Left lung (tissue), 10 donors: ENCODE results near the gene CAND2. TPM values are rescaled to one million over a fixed set of nuclear protein-coding genes. Genes with fewer than 3 reads are reported as not detected.
"Not testable (repeated sequence)": the region's sequence is repeated elsewhere in the genome, so short reads cannot be mapped to it uniquely, and the experiment has no call there.

ENCODE experiments used
- ATAC-seq: fragments of 200-7000 bp; cut with Tn5 transposase; one replicate; pipeline ENCODE4 v1.9.1; 2020; ENCODE audit warnings: moderate library complexity
- DNase-seq, 4 donors: peaks; one replicate each; pipeline ENCODE4 v3.0.0-alpha.2; 2013 to 2020
- H3K27ac ChIP-seq, 2 donors: fragments of 200-600 bp; sonication (generic) in 1 of 2; one replicate each; pipeline versions ENCODE4 v1.5.0 to v1.8.0; 2020 to 2021
- H3K27me3 ChIP-seq, 2 donors: fragments of 200-600 bp; sonication (generic) in 1 of 2; one replicate each; pipeline versions ENCODE4 v1.5.0 to v1.8.0; 2020 to 2021
- H3K36me3 ChIP-seq, 2 donors: fragments of 200-600 bp; sonication (generic) in 1 of 2; one replicate each; pipeline versions ENCODE4 v1.5.0 to v1.8.0; 2020 to 2021
- H3K4me1 ChIP-seq, 2 donors: fragments of 200-600 bp; one replicate each; pipeline ENCODE4 v1.8.0; 2021
- H3K4me3 ChIP-seq, 2 donors: fragments of 200-600 bp; sonication (generic) in 1 of 2; one replicate each; pipeline versions ENCODE4 v1.5.0 to v1.8.0; 2020 to 2021; ENCODE audit warnings: mild to moderate bottlenecking in 1 of 2
- H3K9me3 ChIP-seq, 2 donors: fragments of 200-600 bp; sonication (generic) in 1 of 2; one replicate each; pipeline versions ENCODE4 v1.5.0 to v1.8.0; 2020 to 2021
- intact Hi-C, 2 donors: fragments of 100-400 bp; cut with DNase I; formaldehyde crosslinking; loops; one replicate each; pipeline versions ENCODE4 v1.11.2 to v1.14.2; 2022
- polyA plus RNA-seq, 6 donors: library from polyadenylated mRNA; unstranded; fragments of 120-200 nt; gene quantifications; one replicate each; pipeline ENCODE4 v1.2.1, GENCODE V29; 2013; ENCODE audit not compliant: insufficient read length in 6 of 6
- total RNA-seq, 2 donors: library from RNA; stranded (reverse); fragmentation: NEBNext Ultra II Directional; extraction: Animal tissue kit (Norgen Biotek cat#: 25700); gene quantifications; one replicate each; pipeline ENCODE4 v1.2.1, GENCODE V29; 2021
- TF ChIP-seq, protein P1 (sequence below), 2 donors: fragments of 200-600 bp; sonication (generic) in 1 of 2; IDR thresholded peaks; one replicate each; pipeline versions ENCODE4 v1.5.0 to v1.8.0; 2021; ENCODE audit warnings: antibody characterized with exemption in 2 of 2
- donor health status: DM: no; HTN: yes; CAD: no.
- donor health status: DM: no; HTN: no; CAD: no.

CAND2 gene
- total and polyA plus RNA-seq, 8 donors, result 3.7 to 8.8 (median 6.8) TPM

DNA sequence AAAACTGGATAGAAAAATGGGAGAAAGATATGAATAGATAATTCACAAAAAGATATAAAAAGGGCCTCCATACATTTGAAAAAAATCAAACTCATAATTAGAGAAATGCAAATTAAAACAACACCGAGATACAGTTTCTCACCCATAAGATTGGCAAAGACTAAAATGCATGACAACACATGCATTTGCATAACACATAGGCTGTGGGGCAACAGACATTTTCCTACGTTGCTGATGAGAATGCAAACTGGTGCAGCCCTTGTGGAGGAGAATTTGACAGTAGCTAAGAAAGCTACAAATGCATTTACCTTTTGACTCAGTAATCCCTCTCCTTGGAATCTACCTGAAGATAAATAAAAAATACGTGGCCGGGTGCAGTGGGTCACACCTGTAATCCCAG is 11.4 kb upstream of the CAND2 start:
- TF ChIP-seq, protein P1, sequence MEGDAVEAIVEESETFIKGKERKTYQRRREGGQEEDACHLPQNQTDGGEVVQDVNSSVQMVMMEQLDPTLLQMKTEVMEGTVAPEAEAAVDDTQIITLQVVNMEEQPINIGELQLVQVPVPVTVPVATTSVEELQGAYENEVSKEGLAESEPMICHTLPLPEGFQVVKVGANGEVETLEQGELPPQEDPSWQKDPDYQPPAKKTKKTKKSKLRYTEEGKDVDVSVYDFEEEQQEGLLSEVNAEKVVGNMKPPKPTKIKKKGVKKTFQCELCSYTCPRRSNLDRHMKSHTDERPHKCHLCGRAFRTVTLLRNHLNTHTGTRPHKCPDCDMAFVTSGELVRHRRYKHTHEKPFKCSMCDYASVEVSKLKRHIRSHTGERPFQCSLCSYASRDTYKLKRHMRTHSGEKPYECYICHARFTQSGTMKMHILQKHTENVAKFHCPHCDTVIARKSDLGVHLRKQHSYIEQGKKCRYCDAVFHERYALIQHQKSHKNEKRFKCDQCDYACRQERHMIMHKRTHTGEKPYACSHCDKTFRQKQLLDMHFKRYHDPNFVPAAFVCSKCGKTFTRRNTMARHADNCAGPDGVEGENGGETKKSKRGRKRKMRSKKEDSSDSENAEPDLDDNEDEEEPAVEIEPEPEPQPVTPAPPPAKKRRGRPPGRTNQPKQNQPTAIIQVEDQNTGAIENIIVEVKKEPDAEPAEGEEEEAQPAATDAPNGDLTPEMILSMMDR (IDR thresholded peaks at IDR 0.05), result no peak

DNA sequence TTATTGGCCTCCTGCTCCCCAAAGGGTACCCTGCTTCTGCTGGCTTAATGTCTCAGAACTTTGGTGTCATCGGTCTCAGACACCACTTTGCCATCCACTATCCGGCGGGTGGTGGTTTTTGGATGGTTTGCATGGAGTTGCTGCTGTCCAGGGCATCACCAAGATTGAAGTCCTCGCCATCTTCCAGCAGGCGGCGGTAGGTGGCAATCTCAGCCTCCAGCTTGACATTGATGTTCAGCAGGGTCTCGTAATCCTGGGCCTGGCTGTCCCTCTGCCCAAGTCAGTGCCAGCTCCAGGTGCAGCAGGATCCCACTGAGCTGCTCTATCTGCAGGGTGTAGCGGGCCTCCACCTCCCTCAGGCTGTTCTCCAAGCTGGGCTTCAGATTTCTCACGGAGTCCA is 9.1 kb upstream of the CAND2 start:
- H3K36me3 ChIP-seq, H3K9me3 ChIP-seq, DNase-seq, ATAC-seq, H3K4me3 ChIP-seq, H3K27ac ChIP-seq, intact Hi-C loops, H3K27me3 ChIP-seq, H3K4me1 ChIP-seq: not testable (repeated sequence)
- TF ChIP-seq, protein P1 (IDR thresholded peaks at IDR 0.05), result peak in 1 of 2 donors; percentile 49

More for the DNA sequence above, 11.4 kb upstream of the CAND2 start:
- H3K27ac ChIP-seq, result no peak overlapping the region
- no peaks in the 10 kb centered on the region for H3K27me3 ChIP-seq
- no peaks in the 10 kb centered on the region for H3K4me1 ChIP-seq
- ATAC-seq (no peak), DNase-seq (no peak)
- intact Hi-C loops, result no loop called here
- H3K36me3 ChIP-seq, result no peaks in the 10 kb centered on the region
- no peaks in the 10 kb centered on the region for H3K9me3 ChIP-seq
- H3K4me3 ChIP-seq, result no peak overlapping the region

DNA sequence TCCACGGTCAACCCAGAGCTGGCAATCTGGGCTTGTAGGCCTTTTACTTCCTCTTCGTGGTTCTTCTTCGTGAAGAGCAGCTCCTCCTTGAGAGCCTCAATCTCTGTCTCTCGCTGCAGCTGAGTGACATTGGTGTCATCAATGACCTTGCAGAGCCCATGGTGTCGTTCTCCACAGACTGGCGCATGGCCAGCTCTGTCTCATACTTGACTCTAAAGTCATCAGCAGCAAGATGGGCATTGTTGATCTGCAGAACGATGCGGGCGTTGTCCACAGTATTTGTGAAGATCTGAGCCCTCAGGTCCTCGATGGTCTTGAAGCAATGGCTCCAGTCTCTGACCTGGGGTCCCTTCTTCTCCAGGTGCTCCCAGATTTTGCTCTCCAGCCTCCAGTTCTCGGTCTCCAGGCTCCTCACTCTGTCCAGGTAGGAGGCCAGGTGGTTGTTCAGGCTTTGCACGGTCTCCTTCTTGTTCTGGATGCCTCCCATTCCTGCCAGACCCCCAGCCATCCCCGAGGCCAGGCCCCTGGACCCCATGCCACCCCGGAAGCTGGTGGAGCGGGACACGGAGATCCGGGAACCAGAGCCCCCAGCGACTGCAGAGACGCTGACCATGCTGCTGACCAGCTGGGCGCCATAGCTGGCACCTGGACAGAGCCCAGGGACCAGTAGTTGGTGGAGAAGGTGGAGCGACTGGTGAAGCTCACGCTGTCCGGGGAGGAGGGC is 8.4 kb upstream of the CAND2 start:
- H3K27ac ChIP-seq, H3K4me1 ChIP-seq, H3K27me3 ChIP-seq, H3K36me3 ChIP-seq, H3K4me3 ChIP-seq, ATAC-seq, DNase-seq, H3K9me3 ChIP-seq, intact Hi-C loops: not testable (repeated sequence)

DNA sequence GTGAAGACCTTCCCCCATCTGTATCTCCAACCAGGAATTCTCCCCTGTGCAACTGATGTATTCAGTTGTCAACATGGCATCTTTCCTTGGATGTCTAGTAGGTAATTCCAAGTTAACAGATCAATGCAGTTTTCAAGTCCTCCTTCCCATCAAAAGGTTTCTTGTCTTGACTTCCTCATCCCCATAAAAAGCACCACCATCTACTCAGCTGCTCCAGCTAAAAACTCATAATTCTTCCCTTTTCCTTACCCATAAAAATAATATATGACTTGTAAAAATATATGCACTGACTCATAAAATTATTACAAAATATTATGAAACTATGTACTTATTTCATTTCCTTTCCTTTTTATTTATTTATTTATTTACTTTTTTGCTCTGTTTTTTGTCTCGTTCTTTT is 5.0 kb upstream of the CAND2 start:
- Histone ChIP-seq H3K27ac (no peak overlapping the region), H3K27me3 (peaks cover 0 to 15% of the 10 kb centered on the region in 2 donors), H3K36me3 (no peaks in the 10 kb centered on the region), H3K4me3 (no peak overlapping the region), H3K4me1 (peaks cover 0 to 1% of the 10 kb centered on the region in 2 donors), H3K9me3 (no peaks in the 10 kb centered on the region)
- intact Hi-C loops, result no loop called here
- TF ChIP-seq, protein P1 (IDR thresholded peaks at IDR 0.05), result no peak
- no peak for ATAC-seq
- DNase-seq, result no peak

DNA sequence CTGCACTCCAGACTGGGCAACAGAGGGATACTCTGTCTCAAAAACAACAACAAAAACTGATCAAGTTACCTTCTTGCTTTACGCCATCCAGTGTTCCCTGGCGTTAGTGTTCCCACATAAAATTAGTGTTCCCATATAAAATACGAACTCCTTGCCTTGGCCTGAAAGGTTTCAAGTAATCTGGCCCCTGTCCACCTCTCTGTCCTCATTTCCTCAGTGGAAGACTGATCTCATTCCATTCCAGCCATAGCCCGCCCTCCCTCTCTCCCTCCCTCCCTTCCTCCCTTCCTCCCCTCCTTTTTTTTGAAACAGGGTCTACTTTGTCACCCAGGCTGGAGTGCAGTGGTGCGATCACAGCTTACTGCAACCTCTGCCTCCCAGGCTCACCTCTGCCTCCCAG is 2.8 kb upstream of the CAND2 start:
- intact Hi-C loops, result no loop called here
- H3K27ac ChIP-seq, result no peak overlapping the region
- no peak for DNase-seq
- TF ChIP-seq, protein P1 (IDR thresholded peaks at IDR 0.05), result no peak
- H3K9me3 ChIP-seq, result no peaks in the 10 kb centered on the region
- peaks cover 0 to 28% of the 10 kb centered on the region in 2 donors for H3K27me3 ChIP-seq
- no peak for ATAC-seq
- H3K4me3 ChIP-seq, result no peak overlapping the region
- H3K36me3 ChIP-seq, result no peaks in the 10 kb centered on the region
- H3K4me1 ChIP-seq, result peaks cover 0 to 4% of the 10 kb centered on the region in 2 donors
